GM04503 (cell line): ENCODE data around the gene C1QTNF12.
"Not testable (repeated sequence)": the region's sequence is repeated elsewhere in the genome, so short reads cannot be mapped to it uniquely, and the experiment has no call there.

Experiments
- DNase-seq: peaks from one replicate; pipeline ENCODE4 v3.0.0-alpha.2; 2012; ENCODE audit warnings: low read depth

The C1QTNF12 gene

DNA sequence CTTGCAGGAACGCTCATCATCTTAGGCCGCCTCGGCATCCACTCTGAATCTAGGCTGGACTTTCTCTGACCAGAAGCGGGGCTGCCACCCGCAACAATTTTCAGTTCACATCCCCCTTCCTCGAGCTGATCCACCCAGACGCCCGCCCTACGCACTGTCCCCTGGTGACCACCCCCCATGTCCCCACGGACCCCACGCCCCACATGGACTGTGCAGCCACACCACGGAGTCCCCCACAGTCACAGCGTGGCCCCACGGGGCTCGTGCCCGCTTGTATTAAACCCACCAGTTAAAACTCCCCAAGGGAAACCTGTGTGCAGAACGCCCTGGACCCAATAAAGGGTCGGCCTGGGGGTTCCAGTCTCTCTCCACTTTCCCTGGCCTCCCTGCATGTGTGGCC lies 13.0 kb upstream of the C1QTNF12 start:
- no peak for DNase-seq

DNA sequence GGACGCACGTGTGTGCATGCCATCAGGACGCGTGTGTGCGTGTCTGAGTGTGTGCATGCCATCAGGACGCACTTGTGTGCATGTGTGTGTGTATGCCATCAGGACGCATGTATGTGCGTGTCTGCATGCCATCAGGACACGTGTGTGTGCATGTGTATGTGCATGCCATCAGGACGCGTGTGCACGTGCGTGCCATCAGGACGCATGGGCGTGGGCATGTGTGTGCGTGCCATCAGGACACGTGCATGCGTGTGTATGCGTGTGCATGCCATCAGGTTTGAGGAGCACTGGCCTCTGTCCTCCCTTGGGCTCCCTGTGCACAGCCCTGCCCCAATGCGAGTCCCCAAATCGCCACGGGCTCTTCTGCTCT lies 12.6 kb upstream of the C1QTNF12 start:
- no peak for DNase-seq

GRCh38 chr1:1256956-1257871 lies 10.7 kb upstream of the C1QTNF12 start:
- no peak for DNase-seq

DNA sequence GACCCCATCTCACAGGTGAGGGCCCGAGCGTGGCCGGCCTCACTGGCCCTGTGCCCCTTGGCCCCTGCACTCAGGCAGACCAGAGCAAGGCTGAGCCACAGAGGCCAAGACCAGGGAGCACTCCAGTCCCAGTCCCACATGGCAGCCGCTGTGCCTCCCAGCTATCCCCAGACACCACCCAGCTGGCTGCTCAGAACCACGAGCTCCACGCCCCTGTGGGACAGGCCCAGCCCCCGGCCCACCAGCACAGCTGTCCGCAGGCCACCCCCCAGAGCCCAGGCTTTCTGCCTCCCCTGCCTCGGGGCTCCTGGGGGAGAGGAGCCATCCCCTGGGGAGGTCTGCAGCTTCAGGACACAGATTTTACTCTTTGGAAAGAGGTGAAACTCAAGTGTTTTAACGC lies 9.1 kb upstream of the C1QTNF12 start:
- no peak for DNase-seq

GRCh38 chr1:1255078-1255477 lies 8.6 kb upstream of the C1QTNF12 start:
- no peak for DNase-seq

DNA sequence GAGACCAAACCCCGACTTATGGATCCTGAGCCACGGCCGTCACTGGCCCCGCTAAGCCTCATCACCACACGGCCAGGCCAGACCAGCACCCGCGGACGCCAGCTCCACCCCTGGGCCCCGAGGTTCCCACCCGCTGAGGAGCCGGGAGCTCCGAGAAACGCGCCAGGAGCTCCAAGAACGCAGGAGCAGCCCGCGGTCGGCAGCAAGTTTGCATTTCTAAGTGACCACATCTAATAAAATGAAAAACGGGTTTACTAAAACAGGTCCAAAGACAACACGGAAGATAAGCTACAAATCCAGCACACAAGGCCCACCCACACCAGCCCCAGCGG lies 8.1 kb upstream of the C1QTNF12 start:
- no peak for DNase-seq

DNA sequence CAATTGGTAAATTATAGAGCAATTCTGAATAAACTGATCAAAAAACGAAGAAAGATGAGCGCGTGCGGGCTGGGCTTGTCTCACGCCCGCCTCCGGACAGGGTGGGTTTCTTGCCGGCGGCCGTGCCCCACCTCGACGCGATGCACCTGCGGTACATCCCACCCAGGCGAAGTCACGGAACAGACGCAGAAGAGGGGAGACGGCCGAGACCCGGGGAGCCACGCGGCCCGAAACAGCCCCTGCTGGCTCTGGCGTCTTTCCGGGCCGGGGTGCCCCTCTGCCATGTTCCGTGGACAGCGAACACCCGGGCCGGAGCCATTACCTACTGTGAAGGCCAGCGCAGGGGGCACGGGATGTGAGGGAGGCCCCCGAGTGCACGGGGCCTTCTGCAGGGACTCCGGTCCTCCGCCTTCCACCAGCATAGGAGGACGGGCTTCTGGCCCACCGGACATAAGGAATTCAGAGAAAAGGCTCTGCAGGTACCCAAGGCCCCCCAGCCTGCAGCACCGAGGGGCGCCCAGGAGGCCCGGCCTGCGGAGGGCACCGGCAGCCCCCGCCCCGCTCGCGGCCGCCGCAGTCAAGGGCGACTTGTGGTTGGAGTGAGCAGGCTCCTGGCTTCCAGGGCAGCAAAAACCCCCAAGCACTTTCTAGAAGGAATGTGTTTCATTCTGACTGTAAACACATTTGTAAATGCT lies 7.6 kb upstream of the C1QTNF12 start:
- DNase-seq = no peak

- no peak for DNase-seq
Observed at GRCh38 chr1:1253314-1253713, 6.8 kb upstream of the C1QTNF12 start.

DNA sequence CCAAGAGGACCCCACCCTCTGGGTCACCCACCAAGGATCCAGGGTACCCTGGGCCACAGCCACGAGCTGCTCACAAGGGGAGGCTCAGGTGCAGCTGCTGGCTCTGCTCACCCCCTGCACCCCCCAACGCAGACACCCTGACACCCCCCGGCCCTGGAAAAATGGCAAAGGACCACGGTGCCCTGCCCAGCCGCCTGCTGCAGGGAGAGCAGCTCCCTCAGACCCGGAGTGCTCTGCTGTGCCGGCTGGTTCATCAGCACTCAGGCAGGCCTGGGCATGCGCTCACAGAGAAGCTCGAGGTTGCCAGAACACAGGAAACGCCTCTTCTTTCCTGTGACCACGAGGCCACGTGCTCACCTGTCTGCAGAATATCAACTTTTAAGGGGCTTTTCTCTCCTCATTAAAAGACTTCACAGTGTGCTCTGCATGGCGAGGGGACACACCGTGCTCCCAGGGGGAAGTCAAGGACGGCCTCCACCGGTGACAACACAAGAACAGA lies 4.3 kb upstream of the C1QTNF12 start:
- DNase-seq = no peak

- DNase-seq = not testable (repeated sequence)
Observed at GRCh38 chr1:1248009-1248913, 1.7 kb upstream of the C1QTNF12 start.

DNA sequence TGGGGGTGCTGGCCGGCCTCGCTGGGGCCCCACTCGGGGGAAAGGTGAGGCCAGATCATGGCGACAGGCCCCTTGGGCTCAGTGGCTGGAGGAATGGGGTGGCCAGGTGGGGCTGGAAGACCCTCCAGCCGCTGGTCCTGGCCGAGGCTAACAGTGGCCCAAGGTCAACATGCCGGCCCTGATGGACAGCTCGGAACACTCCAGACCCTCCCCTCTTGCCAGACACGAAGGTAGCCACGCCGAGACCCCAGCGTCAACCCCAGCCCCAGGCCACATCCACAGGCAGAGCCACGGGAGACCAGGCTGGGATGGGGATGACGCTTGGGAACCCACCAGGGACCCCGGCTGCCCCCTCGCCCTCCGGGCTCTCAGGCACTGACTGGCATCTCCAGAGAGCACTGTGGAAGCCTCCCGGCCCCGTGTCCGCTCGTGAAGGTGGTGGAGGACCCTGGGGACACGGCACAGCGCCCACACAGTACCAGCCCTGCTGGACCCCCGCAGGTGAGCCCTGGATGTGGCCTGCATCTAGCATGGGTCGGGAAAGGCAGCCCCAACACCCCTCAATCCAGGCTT lies 905 bp upstream of the C1QTNF12 start:
- no peak for DNase-seq

DNA sequence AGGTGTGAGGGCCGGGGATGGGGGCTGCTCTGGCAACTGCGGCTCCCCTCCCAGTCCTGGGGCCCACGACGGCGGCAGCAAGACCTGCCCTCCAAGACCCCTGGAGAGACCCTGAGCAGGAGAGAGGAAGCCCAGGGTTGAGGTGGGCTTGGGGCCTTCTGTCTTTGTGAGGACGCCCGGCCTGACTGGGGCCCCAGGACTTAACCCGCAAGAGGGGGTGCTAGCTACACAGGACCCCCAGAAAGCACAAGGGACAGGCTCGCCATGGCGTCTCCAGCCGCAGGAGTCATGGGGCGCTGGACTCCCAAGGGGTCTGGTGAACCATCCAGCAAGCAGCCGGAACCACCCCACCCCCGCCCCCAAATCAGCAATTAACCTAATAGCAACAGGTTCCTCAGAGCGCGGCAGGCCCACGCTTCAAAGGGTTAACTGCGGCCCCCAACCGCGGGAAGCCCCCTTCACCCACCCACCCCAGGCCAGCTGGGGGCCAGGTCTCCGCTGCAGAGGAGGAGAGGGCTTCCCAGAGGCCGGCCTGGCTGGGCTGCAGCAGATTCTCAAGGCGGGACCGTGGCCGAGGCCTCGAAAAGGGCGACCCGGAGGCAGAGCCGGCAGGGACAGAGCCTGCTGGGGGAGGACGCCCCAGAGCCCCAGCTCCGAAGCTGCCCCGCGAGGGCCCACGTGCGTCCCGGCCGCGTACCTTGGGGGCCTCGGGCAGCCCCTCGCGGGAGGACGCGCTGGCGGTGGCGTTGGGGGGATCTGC lies 525 bp downstream of the C1QTNF12 start:
- no peak for DNase-seq

- no peak for DNase-seq
Observed at GRCh38 chr1:1245178-1245816, 1.2 kb downstream of the C1QTNF12 start.

GRCh38 chr1:1244192-1244811 lies 2.2 kb downstream of the C1QTNF12 start:
- no peak for DNase-seq

DNA sequence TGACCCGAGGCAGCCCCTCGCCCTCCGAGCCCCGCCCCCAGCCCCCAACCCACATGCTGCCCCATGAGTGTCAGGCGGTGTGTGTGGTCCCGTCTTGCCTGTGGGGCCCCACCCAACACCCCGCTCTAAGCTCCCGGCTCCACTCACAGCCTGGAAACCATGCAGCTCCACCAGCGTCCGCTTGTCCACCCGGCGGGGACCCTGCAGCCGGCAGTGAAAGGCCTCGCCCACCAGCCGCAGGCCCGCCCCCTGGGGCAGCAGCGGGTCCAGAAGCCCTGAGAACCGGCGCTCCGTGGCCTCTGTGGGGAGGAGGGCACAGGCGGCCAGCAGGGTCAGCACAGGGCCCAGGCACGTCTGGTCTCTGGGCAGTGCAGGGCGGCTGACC lies 2.7 kb downstream of the C1QTNF12 start:
- no peak for DNase-seq

DNA sequence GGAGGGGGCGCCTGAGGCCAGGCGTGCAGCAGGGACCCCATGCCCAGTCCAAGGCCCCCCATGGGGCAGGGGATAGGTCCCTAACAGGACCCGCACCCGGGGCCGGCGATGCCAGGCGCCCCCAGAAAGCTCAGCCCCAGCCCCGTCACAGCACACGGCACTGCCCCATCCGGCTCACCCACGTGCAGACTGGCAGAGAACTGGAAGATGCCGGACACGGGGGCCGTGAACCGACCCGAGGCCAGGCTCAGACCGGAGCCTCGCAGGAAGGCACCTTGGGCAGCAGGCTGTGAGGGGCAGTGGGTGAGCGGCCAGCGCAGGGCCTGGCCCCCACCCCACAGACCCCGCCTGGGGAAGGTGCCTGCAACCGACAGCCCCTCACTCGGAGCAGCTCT lies 3.3 kb downstream of the C1QTNF12 start:
- DNase-seq = no peak

DNA sequence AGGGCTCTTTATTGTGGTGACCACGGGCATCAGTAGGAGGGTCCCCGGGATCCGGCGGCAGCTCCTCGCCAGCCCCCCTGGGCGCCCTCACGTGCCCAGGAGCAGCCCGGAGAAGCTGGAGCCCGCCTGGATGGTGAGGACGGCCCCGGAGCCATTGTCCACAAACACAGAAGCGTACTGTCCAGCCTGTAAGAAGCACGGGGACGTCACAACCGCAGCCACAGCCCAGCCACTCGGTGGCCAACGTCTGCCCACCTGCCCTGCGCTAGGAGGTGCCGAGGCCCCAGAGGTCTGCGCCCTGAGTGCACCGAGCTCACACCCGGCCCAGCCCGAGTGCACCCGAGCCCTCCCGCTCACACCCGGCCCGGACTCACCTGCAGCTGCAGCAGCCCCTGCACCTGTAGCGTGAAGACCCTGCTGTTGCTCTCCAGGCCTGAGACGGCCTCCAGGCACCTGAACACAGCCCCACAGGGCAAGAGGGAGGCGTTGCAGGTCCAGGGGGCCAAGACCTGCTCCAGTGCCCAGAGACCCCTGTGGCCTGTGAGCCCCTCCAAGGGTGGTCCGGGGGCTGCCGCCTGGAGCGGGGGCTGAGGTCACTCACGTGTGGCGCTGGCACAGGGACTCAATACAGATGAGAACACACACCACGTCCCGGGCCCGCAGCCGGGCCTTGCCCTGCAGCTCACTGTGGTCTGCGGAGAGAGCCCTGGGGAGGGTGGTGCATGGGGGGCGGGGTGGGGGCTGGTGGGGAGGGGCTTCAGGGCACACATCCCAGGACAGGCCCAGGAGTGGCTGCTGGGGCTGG lies 3.9 kb downstream of the C1QTNF12 start:
- DNase-seq = no peak

- no peak for DNase-seq
Observed at GRCh38 chr1:1241588-1242219, 4.8 kb downstream of the C1QTNF12 start.
